Activated CD8-positive, alpha-beta memory T cell treated with anti-CD3 and anti-CD28 coated beads for 4 hours (primary cell): ENCODE data around the gene KCNAB3.

Experiments
- DNase-seq, 2 donors: peaks; one replicate each; pipeline ENCODE4 v3.0.0-alpha.2; 2020; ENCODE audit warnings: low read depth in 2 of 2

Gene KCNAB3

GRCh38 chr17:7880076-7880868 is 49.4 kb downstream of the KCNAB3 start:
- no peak for DNase-seq

GRCh38 chr17:7878234-7878633 is 51.4 kb downstream of the KCNAB3 start:
- DNase-seq: no peak

GRCh38 chr17:7875804-7876370 is 53.8 kb downstream of the KCNAB3 start:
- DNase-seq: no peak

- DNase-seq: no peak
These were observed 56.6 kb downstream of the KCNAB3 start for GRCh38 chr17:7873051-7873450.
